Astrocyte (in vitro differentiated cells and primary cell): ENCODE results near the gene MS4A6E. TPM values are rescaled to one million over a fixed set of nuclear protein-coding genes. Genes with fewer than 3 reads are reported as not detected.
"Not testable (repeated sequence)": the region's sequence is repeated elsewhere in the genome, so short reads cannot be mapped to it uniquely, and the experiment has no call there.

ENCODE experiments used
- DNase-seq: peaks from one replicate; pipeline ENCODE4 v3.0.0-alpha.2; 2010; ENCODE audit warnings: low read depth
- FAIRE-seq: peaks from 2 replicates; lab custom pipeline; 2011; peaks lifted over from hg19 to GRCh38; lab: Jason Lieb, UNC
- H2AFZ ChIP-seq: 2 replicates; pipeline ENCODE4 v1.6.0; 2012; ENCODE audit warnings: low read depth, low read length, inconsistent platforms
- H3K27ac ChIP-seq: 2 replicates; pipeline ENCODE4 v1.5.1; 2011; ENCODE audit warnings: low read depth, low read length, inconsistent platforms
- H3K27me3 ChIP-seq: 2 replicates; pipeline ENCODE4 v1.6.0; 2011; ENCODE audit warnings: low read length, inconsistent platforms; ENCODE audit not compliant: insufficient read depth
- H3K36me3 ChIP-seq: 2 replicates; pipeline ENCODE4 v1.5.1; 2011; ENCODE audit warnings: low read length, inconsistent platforms; ENCODE audit not compliant: insufficient read depth
- H3K4me1 ChIP-seq: 2 replicates; pipeline ENCODE4 v1.5.1; 2011; ENCODE audit warnings: low read length, inconsistent platforms; ENCODE audit not compliant: insufficient read depth
- H3K4me2 ChIP-seq: 2 replicates; pipeline ENCODE4 v1.6.0; 2012; ENCODE audit warnings: low read length, inconsistent platforms
- H3K4me3 ChIP-seq: 2 replicates; pipeline ENCODE4 v1.5.1; 2011; ENCODE audit warnings: low read depth, mild to moderate bottlenecking, low read length, inconsistent platforms; ENCODE audit not compliant: insufficient read depth
- H3K79me2 ChIP-seq: 2 replicates; pipeline ENCODE4 v1.6.0; 2012; ENCODE audit warnings: mild to moderate bottlenecking, low read length, inconsistent platforms; ENCODE audit not compliant: insufficient read depth
- H3K9ac ChIP-seq: 2 replicates; pipeline ENCODE4 v1.6.0; 2012; ENCODE audit warnings: mild to moderate bottlenecking, low read length, inconsistent platforms
- H3K9me3 ChIP-seq: 2 replicates; pipeline ENCODE4 v1.5.1; 2012; ENCODE audit warnings: low read depth, mild to moderate bottlenecking, low read length, inconsistent platforms; ENCODE audit not compliant: insufficient read depth
- H4K20me1 ChIP-seq: 2 replicates; pipeline ENCODE4 v1.6.0; 2012; ENCODE audit warnings: low read length, inconsistent platforms; ENCODE audit not compliant: insufficient read depth
- H3K27ac Mint-ChIP-seq: one replicate; pipeline ENCODE4 v1.8.0; 2021; ENCODE audit warnings: mild to moderate bottlenecking, mixed read lengths; ENCODE audit not compliant: unreplicated experiment
- H3K27me3 Mint-ChIP-seq: one replicate; pipeline ENCODE4 v1.8.0; 2021; ENCODE audit warnings: low read depth, mixed read lengths; ENCODE audit not compliant: unreplicated experiment
- H3K36me3 Mint-ChIP-seq: one replicate; pipeline ENCODE4 v1.8.0; 2021; ENCODE audit warnings: low read depth, mixed read lengths; ENCODE audit not compliant: unreplicated experiment
- H3K4me1 Mint-ChIP-seq: one replicate; pipeline ENCODE4 v1.8.0; 2021; ENCODE audit warnings: low read depth, mixed read lengths; ENCODE audit not compliant: unreplicated experiment
- H3K4me3 Mint-ChIP-seq: one replicate; pipeline ENCODE4 v1.8.0; 2021; ENCODE audit warnings: mild to moderate bottlenecking, moderate library complexity, mixed read lengths; ENCODE audit not compliant: unreplicated experiment
- H3K9me3 Mint-ChIP-seq: one replicate; pipeline ENCODE4 v1.8.0; 2021; ENCODE audit warnings: mild to moderate bottlenecking, mixed read lengths; ENCODE audit not compliant: unreplicated experiment
- CTCF ChIP-seq: IDR thresholded peaks from 2 replicates; pipeline ENCODE4 v1.5.1; 2011; ENCODE audit warnings: low read depth, mild to moderate bottlenecking, inconsistent platforms, low read length, moderate library complexity; ENCODE audit not compliant: insufficient read depth
- EZH2 ChIP-seq: IDR thresholded peaks from 2 replicates; pipeline ENCODE4 v1.6.1; 2012; ENCODE audit warnings: mild to moderate bottlenecking, low read length, inconsistent platforms; ENCODE audit not compliant: insufficient read depth
- total RNA-seq: library from RNA; stranded (reverse); gene quantifications from 2 replicates; pipeline ENCODE4 v1.2.1, GENCODE V29; 2021

Gene MS4A6E
- total RNA-seq, 1 donor from 2014 or later = not detected

- Mint-ChIP-seq H3K36me3 (peaks cover 2% of the 10 kb centered on the region), H3K9me3 (peaks cover 3% of the 10 kb centered on the region)
Measured at GRCh38 chr11:60282286-60282685, 44.8 kb upstream of the MS4A6E start.

DNA sequence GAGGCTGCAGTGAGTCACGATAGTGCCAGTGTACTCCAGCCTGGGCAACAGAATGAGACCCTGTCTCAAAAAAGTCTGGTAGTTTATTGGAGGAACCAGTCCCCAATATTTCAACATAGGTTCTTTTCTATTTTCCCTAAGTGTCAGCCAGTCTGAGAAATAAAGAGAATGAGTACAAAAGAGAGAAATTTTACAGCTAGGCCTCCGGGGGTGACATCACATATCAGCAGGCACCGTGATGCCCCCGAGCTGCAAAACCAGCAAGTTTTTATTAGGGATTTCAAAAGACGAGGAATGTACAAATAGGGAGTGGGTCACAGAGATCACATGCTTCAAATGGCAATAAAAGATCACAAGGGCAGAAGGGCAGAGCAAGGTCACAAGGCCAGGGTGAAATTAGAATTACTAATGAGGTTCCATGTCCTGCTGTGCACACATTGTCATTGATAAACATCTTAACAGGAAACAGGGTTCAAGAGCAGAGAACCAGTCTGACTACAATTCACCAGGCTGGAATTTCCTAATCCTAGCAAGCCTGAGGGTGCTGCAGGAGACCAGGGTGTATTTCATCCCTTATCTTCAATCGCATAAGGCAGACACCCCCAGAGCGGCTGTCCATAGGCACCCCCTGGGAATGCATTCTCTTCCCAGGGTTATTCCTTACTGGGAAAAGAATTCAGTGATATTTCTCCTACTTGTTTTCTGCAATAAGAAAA, 41.5 kb upstream of the MS4A6E start:
- H3K27ac Mint-ChIP-seq, H2AFZ ChIP-seq, DNase-seq, H3K4me1 ChIP-seq, H3K9me3 Mint-ChIP-seq, H3K9me3 ChIP-seq, H3K27ac ChIP-seq, H4K20me1 ChIP-seq, H3K4me3 ChIP-seq, H3K4me3 Mint-ChIP-seq, H3K9ac ChIP-seq, H3K4me2 ChIP-seq, H3K27me3 Mint-ChIP-seq, H3K79me2 ChIP-seq, H3K4me1 Mint-ChIP-seq, H3K36me3 Mint-ChIP-seq, H3K27me3 ChIP-seq, H3K36me3 ChIP-seq, FAIRE-seq: not testable (repeated sequence)

More at GRCh38 chr11:60282286-60282685, 44.8 kb upstream of the MS4A6E start:
- peaks cover 3% of the 10 kb centered on the region for H3K4me1 Mint-ChIP-seq
- DNase-seq (no peak), FAIRE-seq (no peak)
- Histone ChIP-seq H3K9me3 (no peaks in the 10 kb centered on the region), H3K4me2 (no peak overlapping the region), H3K27me3 (no peaks in the 10 kb centered on the region), H4K20me1 (no peaks in the 10 kb centered on the region), H3K4me1 (no peaks in the 10 kb centered on the region), H3K9ac (no peak overlapping the region), H3K79me2 (no peaks in the 10 kb centered on the region), H3K36me3 (no peaks in the 10 kb centered on the region), H3K27ac (no peak overlapping the region), H2AFZ (no peak overlapping the region), H3K4me3 (no peak overlapping the region)
- TF ChIP-seq CTCF (no peak), EZH2 (no peak)
- H3K4me3 Mint-ChIP-seq = no peak overlapping the region
- H3K27ac Mint-ChIP-seq = no peak overlapping the region
- H3K27me3 Mint-ChIP-seq = no peaks in the 10 kb centered on the region

DNA sequence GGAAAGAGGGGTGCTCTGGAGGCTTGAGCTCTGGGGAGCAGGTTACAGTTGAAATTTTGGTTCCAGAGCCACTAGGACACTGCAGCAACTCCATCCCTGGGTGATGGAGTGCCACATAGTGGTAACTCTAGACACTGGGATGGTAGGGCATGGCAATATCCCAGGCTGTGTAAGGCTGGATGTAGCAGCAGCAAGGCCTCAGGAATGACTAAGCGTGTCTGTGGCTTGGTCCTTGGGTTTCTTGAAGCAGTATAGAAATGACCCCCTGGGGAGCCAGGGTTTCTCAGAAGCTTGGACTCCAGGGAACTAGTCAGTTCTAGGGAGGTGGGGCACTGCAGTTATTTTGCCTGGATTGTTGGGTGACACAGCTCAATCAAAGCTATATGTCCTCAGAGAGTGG, 38.5 kb upstream of the MS4A6E start:
- H3K4me3 ChIP-seq = no peak overlapping the region
- FAIRE-seq = no peak

More for the DNA sequence above, 38.5 kb upstream of the MS4A6E start:
- Mint-ChIP-seq H3K4me1 (peaks cover 8% of the 10 kb centered on the region), H3K36me3 (peaks cover 2% of the 10 kb centered on the region), H3K4me3 (no peak overlapping the region), H3K27me3 (no peaks in the 10 kb centered on the region), H3K27ac (no peak overlapping the region), H3K9me3 (peaks cover 5% of the 10 kb centered on the region)
- Histone ChIP-seq H3K9ac (no peak overlapping the region), H3K27ac (no peak overlapping the region), H2AFZ (no peak overlapping the region), H3K79me2 (no peaks in the 10 kb centered on the region), H3K9me3 (peaks cover 7% of the 10 kb centered on the region), H3K36me3 (no peaks in the 10 kb centered on the region), H3K27me3 (no peaks in the 10 kb centered on the region), H3K4me2 (no peak overlapping the region), H4K20me1 (no peaks in the 10 kb centered on the region), H3K4me1 (no peaks in the 10 kb centered on the region)
- TF ChIP-seq CTCF (no peak), EZH2 (no peak)
- no peak for DNase-seq
